SK-N-SH (cell line): ENCODE results near the gene KLHL35. TPM values are rescaled to one million over a fixed set of nuclear protein-coding genes. Genes with fewer than 3 reads are reported as not detected.

ENCODE experiments used
- CTCF ChIA-PET: fragments of 300-600, 350-600 bp; formaldehyde crosslinking; extraction: SDS; loops from one replicate; lab custom pipeline; 2021; lab: Yijun Ruan, JAX
- POLR2A ChIA-PET: fragments of 350-600 bp; sonication (Branson Sonifier 250); formaldehyde crosslinking; extraction: SDS; loops from one replicate; lab custom pipeline; 2020; ENCODE audit warnings: antibody characterized with exemption, inconsistent platforms; lab: Yijun Ruan, JAX
- DNase-seq: peaks from one replicate; pipeline ENCODE4 v3.0.0; 2012
- H2AFZ ChIP-seq: fragments of 200-600 bp; sonication (generic); 2 replicates; pipeline ENCODE4 v1.8.1; 2016; ENCODE audit warnings: antibody characterized with exemption, mild to moderate bottlenecking, low read depth
- H3F3A ChIP-seq: fragments of 200-600 bp; sonication (generic); replicated peaks from 2 replicates; pipeline ENCODE3; 2016; ENCODE audit warnings: antibody characterized with exemption, mild to moderate bottlenecking; ENCODE audit not compliant: insufficient read depth
- H3K27ac ChIP-seq, 2 experiments: fragments of 200-500 bp in 1 of 2; fragments of 200-600 bp in 1 of 2; sonication (Bioruptor generic) in 1 of 2; sonication (generic), shearing (Covaris generic) in 1 of 2; 2 replicates each; pipeline versions ENCODE4 v1.5.1 to v1.6.1; 2014 to 2016; ENCODE audit warnings: low read depth in 2 of 2, inconsistent platforms in 1 of 2, low read length in 1 of 2, mild to moderate bottlenecking in 1 of 2, mixed read lengths in 1 of 2
- H3K27me3 ChIP-seq: fragments of 200-600 bp; sonication (generic), shearing (Covaris generic); 2 replicates; pipeline ENCODE4 v1.6.1; 2016; ENCODE audit warnings: mixed run types; ENCODE audit not compliant: insufficient read depth
- H3K36me3 ChIP-seq, 2 experiments: fragments of 200-500 bp in 1 of 2; fragments of 200-600 bp in 1 of 2; sonication (Bioruptor generic) in 1 of 2; sonication (generic) in 1 of 2; replicated peaks in 1 of 2; 2 replicates each; pipeline versions ENCODE3 to v1.5.1; 2014 to 2016; ENCODE audit warnings: low read length in 1 of 2, mild to moderate bottlenecking in 1 of 2; ENCODE audit not compliant: insufficient read depth in 2 of 2, control insufficient read depth in 1 of 2
- H3K4me1 ChIP-seq, 2 experiments: fragments of 200-500 bp in 1 of 2; fragments of 200-600 bp in 1 of 2; sonication (Bioruptor generic) in 1 of 2; sonication (generic), shearing (Covaris generic) in 1 of 2; 2 replicates each; pipeline versions ENCODE4 v1.5.1 to v1.6.1; 2014 to 2016; ENCODE audit warnings: low read depth in 1 of 2, low read length in 1 of 2, mixed run types in 1 of 2; ENCODE audit not compliant: insufficient read depth in 2 of 2, control insufficient read depth in 1 of 2
- H3K4me2 ChIP-seq: fragments of 200-600 bp; sonication (generic), shearing (Covaris generic); 2 replicates; pipeline ENCODE4 v1.6.1; 2017; ENCODE audit warnings: mixed run types
- H3K4me3 ChIP-seq, 2 experiments: fragments of 200-500 bp in 1 of 2; fragments of 200-600 bp in 1 of 2; sonication (Bioruptor generic) in 1 of 2; sonication (generic), shearing (Covaris generic) in 1 of 2; 2 replicates each; pipeline versions ENCODE4 v1.5.1 to v1.8.1; 2014 to 2016; ENCODE audit warnings: low read depth in 2 of 2, inconsistent platforms in 1 of 2, low read length in 1 of 2, mild to moderate bottlenecking in 1 of 2, mixed read lengths in 1 of 2, moderate library complexity in 1 of 2
- H3K79me2 ChIP-seq: fragments of 200-600 bp; sonication (generic); 2 replicates; pipeline ENCODE4 v1.8.1; 2017; ENCODE audit warnings: mild to moderate bottlenecking; ENCODE audit not compliant: insufficient read depth
- H3K9ac ChIP-seq: fragments of 200-600 bp; sonication (generic); 2 replicates; pipeline ENCODE4 v1.6.1; 2017; ENCODE audit warnings: mixed run types
- H3K9me2 ChIP-seq: fragments of 200-600 bp; sonication (generic); 2 replicates; pipeline ENCODE4 v1.6.1; 2017; ENCODE audit warnings: mixed run types
- H3K9me3 ChIP-seq: fragments of 200-600 bp; sonication (generic); 2 replicates; pipeline ENCODE4 v1.6.1; 2017; ENCODE audit warnings: mixed run types, mild to moderate bottlenecking, moderate library complexity
- H4K20me1 ChIP-seq: fragments of 200-600 bp; sonication (generic); 2 replicates; pipeline ENCODE4 v1.6.1; 2017; ENCODE audit warnings: mild to moderate bottlenecking, mixed run types; ENCODE audit not compliant: insufficient read depth
- FOXJ3 ChIP-seq: sonication (generic); formaldehyde crosslinking; IDR thresholded peaks from 2 replicates; pipeline ENCODE4 v1.5.1; 2020; ENCODE audit warnings: mild to moderate bottlenecking, missing genetic modification reagents
- FOXM1 ChIP-seq: IDR thresholded peaks from 2 replicates; pipeline ENCODE4 v1.4.0; 2012; ENCODE audit warnings: low read depth, mild to moderate bottlenecking
- GABPA ChIP-seq: IDR thresholded peaks from 2 replicates; pipeline ENCODE4 v1.4.0; 2012; ENCODE audit warnings: low read depth, mild to moderate bottlenecking
- NFIC ChIP-seq: IDR thresholded peaks from 2 replicates; pipeline ENCODE4 v1.4.0; 2012; ENCODE audit warnings: borderline replicate concordance
- NRF1 ChIP-seq: IDR thresholded peaks from 2 replicates; pipeline ENCODE4 v1.6.1; 2012; ENCODE audit warnings: low read depth, mild to moderate bottlenecking, low read length
- POLR2AphosphoS5 ChIP-seq: IDR thresholded peaks from 2 replicates; pipeline ENCODE4 v1.6.1; 2012; ENCODE audit warnings: low read depth, low read length
- RAD21 ChIP-seq: IDR thresholded peaks from 2 replicates; pipeline ENCODE4 v1.6.1; 2012; ENCODE audit warnings: mild to moderate bottlenecking, low read length
- RCOR1 ChIP-seq: fragments of 150-350 bp; IDR thresholded peaks from 2 replicates; pipeline ENCODE4 v1.6.1; 2017; ENCODE audit warnings: antibody characterized with exemption, low read length
- RFX5 ChIP-seq: IDR thresholded peaks from 2 replicates; pipeline ENCODE4 v1.6.1; 2012; ENCODE audit warnings: mild to moderate bottlenecking, improper control_type of control experiment, low read length
- RXRA ChIP-seq: IDR thresholded peaks from 2 replicates; pipeline ENCODE4 v1.4.0; 2012; ENCODE audit warnings: low read depth, mild to moderate bottlenecking, borderline replicate concordance
- TAF1 ChIP-seq: IDR thresholded peaks from 2 replicates; pipeline ENCODE4 v1.6.1; 2012; ENCODE audit warnings: low read depth, mild to moderate bottlenecking, low read length, moderate library complexity, borderline replicate concordance
- TCF12 ChIP-seq: IDR thresholded peaks from 2 replicates; pipeline ENCODE4 v1.4.0; 2012
- TEAD4 ChIP-seq: IDR thresholded peaks from 2 replicates; pipeline ENCODE4 v1.4.0; 2012; ENCODE audit warnings: mild to moderate bottlenecking, borderline replicate concordance; ENCODE audit not compliant: insufficient read depth
- WGBS: methylation state at CpG from one replicate; pipeline ENCODE4 v1.1.6; 2017; ENCODE audit warnings: low lambda C conversion rate; 5-methylcytosine and 5-hydroxymethylcytosine counted together
- polyA plus RNA-seq, 3 experiments: library from polyadenylated mRNA; depleted of rRNA; stranded (reverse); fragments of >200 nt; gene quantifications; 2 replicates each; pipeline ENCODE4 v1.2.3, GENCODE V29; 2012
- TF ChIP-seq, protein P1 (sequence below): IDR thresholded peaks from 2 replicates; pipeline ENCODE4; 2012
- TF ChIP-seq, protein P2 (sequence below): IDR thresholded peaks from 2 replicates; pipeline ENCODE4 v1.6.1; 2012; ENCODE audit warnings: mild to moderate bottlenecking, low read depth, low read length, moderate library complexity
- TF ChIP-seq, protein P3 (sequence below): fragments of 150-350 bp; IDR thresholded peaks from 2 replicates; pipeline ENCODE4 v1.6.1; 2016; ENCODE audit warnings: mild to moderate bottlenecking, low read depth, low read length
- TF ChIP-seq, protein P4 (sequence below): IDR thresholded peaks from 2 replicates; pipeline ENCODE4 v1.4.0; 2012; ENCODE audit warnings: low read depth, borderline replicate concordance

KLHL35 gene
- polyA plus RNA-seq, 1 of the 3 experiments (the other 2 are of a cell fraction), result 1.7 TPM

DNA sequence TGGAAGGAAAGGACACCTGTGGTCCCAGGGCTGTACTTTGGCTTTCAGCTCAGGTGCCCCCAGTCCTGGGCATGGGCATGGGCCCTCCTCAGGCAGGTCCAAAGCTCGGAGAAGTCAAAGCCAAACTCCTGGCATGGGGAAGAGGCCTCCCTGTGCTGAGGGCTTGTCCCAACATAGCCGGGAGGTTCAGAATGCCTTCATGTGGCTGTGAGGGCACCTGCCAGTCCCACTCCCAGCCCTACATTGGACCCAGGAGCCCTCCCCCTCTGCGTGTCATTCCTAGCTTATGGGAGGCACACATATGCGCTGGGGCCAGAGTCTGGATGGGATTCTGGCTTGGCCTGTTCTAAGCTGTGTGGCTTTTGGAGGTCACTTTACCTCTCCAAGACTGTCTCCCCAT is 1.0 kb upstream of the KLHL35 start:
- DNase-seq, result no peak
- no peaks in the 10 kb centered on the region for H3K9me3 ChIP-seq
- H3K4me3 ChIP-seq, result no peak overlapping the region
- H3K27me3 ChIP-seq, result peaks cover 9% of the 10 kb centered on the region
- no peak overlapping the region for H3K27ac ChIP-seq
- H4K20me1 ChIP-seq, result no peaks in the 10 kb centered on the region
- 86% methylated on average over 4 of the region's 4 CpGs for WGBS
- TF ChIP-seq, protein P1, sequence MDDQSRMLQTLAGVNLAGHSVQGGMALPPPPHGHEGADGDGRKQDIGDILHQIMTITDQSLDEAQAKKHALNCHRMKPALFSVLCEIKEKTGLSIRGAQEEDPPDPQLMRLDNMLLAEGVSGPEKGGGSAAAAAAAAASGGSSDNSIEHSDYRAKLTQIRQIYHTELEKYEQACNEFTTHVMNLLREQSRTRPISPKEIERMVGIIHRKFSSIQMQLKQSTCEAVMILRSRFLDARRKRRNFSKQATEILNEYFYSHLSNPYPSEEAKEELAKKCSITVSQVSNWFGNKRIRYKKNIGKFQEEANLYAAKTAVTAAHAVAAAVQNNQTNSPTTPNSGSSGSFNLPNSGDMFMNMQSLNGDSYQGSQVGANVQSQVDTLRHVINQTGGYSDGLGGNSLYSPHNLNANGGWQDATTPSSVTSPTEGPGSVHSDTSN, result no peak
- TF ChIP-seq POLR2AphosphoS5 (no peak), RCOR1 (no peak), FOXJ3 (CRISPR knock-in tag) (no peak), GABPA (no peak), NRF1 (no peak), NFIC (no peak), TAF1 (no peak), RFX5 (no peak), TCF12 (no peak), RAD21 (no peak), TEAD4 (no peak), RXRA (no peak), FOXM1 (no peak)
- TF ChIP-seq, protein P2, sequence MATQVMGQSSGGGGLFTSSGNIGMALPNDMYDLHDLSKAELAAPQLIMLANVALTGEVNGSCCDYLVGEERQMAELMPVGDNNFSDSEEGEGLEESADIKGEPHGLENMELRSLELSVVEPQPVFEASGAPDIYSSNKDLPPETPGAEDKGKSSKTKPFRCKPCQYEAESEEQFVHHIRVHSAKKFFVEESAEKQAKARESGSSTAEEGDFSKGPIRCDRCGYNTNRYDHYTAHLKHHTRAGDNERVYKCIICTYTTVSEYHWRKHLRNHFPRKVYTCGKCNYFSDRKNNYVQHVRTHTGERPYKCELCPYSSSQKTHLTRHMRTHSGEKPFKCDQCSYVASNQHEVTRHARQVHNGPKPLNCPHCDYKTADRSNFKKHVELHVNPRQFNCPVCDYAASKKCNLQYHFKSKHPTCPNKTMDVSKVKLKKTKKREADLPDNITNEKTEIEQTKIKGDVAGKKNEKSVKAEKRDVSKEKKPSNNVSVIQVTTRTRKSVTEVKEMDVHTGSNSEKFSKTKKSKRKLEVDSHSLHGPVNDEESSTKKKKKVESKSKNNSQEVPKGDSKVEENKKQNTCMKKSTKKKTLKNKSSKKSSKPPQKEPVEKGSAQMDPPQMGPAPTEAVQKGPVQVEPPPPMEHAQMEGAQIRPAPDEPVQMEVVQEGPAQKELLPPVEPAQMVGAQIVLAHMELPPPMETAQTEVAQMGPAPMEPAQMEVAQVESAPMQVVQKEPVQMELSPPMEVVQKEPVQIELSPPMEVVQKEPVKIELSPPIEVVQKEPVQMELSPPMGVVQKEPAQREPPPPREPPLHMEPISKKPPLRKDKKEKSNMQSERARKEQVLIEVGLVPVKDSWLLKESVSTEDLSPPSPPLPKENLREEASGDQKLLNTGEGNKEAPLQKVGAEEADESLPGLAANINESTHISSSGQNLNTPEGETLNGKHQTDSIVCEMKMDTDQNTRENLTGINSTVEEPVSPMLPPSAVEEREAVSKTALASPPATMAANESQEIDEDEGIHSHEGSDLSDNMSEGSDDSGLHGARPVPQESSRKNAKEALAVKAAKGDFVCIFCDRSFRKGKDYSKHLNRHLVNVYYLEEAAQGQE, result no peak
- TF ChIP-seq, protein P3, sequence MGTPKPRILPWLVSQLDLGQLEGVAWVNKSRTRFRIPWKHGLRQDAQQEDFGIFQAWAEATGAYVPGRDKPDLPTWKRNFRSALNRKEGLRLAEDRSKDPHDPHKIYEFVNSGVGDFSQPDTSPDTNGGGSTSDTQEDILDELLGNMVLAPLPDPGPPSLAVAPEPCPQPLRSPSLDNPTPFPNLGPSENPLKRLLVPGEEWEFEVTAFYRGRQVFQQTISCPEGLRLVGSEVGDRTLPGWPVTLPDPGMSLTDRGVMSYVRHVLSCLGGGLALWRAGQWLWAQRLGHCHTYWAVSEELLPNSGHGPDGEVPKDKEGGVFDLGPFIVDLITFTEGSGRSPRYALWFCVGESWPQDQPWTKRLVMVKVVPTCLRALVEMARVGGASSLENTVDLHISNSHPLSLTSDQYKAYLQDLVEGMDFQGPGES, result no peak
- TF ChIP-seq, protein P4, sequence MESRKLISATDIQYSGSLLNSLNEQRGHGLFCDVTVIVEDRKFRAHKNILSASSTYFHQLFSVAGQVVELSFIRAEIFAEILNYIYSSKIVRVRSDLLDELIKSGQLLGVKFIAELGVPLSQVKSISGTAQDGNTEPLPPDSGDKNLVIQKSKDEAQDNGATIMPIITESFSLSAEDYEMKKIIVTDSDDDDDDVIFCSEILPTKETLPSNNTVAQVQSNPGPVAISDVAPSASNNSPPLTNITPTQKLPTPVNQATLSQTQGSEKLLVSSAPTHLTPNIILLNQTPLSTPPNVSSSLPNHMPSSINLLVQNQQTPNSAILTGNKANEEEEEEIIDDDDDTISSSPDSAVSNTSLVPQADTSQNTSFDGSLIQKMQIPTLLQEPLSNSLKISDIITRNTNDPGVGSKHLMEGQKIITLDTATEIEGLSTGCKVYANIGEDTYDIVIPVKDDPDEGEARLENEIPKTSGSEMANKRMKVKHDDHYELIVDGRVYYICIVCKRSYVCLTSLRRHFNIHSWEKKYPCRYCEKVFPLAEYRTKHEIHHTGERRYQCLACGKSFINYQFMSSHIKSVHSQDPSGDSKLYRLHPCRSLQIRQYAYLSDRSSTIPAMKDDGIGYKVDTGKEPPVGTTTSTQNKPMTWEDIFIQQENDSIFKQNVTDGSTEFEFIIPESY, result no peak
- H3K36me3 ChIP-seq, result no peaks in the 10 kb centered on the region
- H3K4me2 ChIP-seq, result no peak overlapping the region
- H3K4me1 ChIP-seq, result peaks cover 0 to 12% of the 10 kb centered on the region in 2 experiments; a peak in 1 of 4 replicates
- H3K9ac ChIP-seq, result no peak overlapping the region
- H2AFZ ChIP-seq, result no peak overlapping the region
- H3K9me2 ChIP-seq, result no peaks in the 10 kb centered on the region
- POLR2A ChIA-PET, result no interaction called here
- H3K79me2 ChIP-seq, result no peaks in the 10 kb centered on the region
- CTCF ChIA-PET, result interaction anchor here (0.9 to 9.0 kb wide), 6 partner anchors 11 to 113 kb away, joined by 3 to 54 read pairs (median 5); partner anchors contain the start of gene GDPD5
- H3F3A ChIP-seq, result no peaks in the 10 kb centered on the region
